ENCODE data around the gene RELA.

The RELA gene

GRCh38 chr11:65629579-65629978 lies 33.1 kb downstream of the RELA start:
- no peak for DNase-seq

GRCh38 chr11:65627202-65627601 lies 35.5 kb downstream of the RELA start:
- no peak for DNase-seq

GRCh38 chr11:65625628-65626342 lies 36.9 kb downstream of the RELA start:
- peak; percentile 42 for DNase-seq

- no peak for DNase-seq
These were observed 37.6 kb downstream of the RELA start for GRCh38 chr11:65624931-65625627.

DNA sequence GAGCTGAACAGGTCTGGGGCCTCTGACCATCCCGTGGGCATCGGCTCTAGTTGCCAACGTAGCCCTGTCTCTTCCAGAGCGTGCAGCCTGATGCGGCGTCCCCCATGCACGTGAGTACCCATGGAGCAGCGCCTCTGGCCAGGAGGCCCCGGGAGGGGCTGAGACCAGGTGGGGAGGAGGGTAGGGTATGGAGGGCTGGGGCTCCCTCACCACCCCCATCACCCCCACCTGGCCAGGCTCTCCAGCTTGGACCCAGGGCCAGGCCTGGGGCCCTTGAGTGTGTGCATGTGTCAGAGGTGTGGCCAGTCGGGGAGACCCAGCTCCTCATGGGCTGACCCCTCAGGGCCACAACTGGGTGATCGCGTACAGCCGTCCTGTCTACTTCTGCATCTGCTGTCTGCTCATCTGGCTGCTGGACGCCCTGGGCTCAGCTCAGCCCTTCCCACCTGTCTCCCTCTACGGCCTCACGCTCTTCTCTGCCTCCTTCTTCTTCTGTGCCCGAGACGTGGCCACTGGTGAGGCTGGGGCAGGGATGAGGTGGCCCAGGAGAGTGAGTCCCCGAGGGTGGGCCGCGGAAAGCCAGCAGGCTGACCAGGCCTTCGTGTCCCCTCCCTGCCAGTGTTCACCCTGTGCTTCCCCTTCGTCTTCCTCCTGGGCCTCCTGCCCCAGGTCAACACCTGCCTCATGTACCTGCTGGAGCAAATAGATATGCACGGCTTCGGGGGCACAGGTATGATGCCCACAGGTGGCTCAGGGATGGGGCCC lies 38.7 kb downstream of the RELA start:
- no peak for DNase-seq

- no peak for DNase-seq
These were observed 39.5 kb downstream of the RELA start for GRCh38 chr11:65623177-65623576.

DNA sequence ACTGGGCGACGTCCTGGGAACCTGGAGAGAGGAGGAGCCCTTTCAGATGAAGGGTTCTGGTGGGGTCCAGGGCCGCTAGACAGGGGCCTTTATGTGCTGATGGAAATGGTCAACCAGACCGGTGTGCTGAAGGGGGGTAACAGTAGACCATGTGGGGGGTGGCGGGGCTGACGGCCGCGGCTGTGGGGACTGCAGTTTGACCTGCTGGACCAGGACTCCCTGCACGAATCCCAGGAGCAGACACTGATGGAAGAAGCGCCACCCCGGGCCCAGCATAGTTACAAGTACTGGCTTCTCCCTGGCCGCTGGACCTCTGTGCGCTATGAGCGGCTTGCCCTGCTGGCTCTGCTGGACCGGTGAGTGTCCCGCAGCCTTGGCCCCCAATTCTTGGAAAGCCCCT lies 40.7 kb downstream of the RELA start:
- DNase-seq: no peak

- no peak for DNase-seq
These were observed 41.3 kb downstream of the RELA start for GRCh38 chr11:65621460-65621859.

DNA sequence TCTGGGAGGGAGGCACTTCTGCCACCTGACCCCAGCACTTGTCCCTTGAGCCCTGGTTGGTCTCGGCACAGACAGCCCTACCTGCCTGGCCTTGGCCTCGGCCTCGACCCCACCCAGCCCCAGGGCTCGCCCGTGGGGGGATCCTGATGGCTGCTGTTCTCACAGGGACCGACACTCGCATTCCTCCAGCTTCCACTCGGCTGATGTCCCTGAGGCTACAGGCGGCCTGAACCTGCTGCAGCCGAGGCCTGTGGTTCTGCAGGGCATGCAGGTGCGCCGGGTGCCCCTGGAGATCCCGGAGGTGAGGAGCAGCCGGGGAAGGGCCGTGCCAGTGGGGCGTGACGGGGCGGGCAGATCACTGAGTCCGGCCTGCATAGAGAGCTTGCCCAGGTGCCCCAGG lies 42.0 kb downstream of the RELA start:
- DNase-seq: no peak

DNA sequence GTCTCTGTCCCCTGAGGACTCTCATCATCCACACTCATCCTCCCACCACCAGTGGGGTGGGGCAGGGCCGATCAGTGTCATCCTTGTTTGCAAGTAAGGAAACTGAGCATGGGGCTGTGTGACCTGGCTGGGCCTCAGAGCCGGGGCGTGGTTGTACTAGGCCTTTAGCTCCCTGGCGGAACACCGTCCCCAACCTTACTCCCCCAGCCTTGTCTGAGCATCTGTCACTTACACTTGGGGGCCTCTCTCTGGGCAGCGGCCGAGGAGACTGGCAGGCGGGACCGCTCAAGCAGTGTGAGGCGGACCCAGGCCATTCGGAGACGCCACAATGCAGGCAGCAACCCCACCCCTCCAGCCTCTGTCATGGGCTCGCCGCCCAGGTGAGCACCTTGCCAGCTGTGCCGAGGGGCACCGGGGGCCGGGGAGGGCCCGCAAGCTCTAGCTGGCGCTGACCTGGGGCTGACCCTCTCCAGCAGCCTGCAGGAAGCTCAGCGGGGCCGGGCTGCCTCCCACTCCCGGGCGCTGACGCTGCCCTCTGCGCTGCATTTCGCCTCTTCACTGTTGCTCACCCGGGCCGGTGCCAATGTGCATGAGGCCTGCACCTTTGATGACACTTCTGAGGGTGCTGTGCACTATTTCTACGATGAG lies 43.3 kb downstream of the RELA start:
- no peak for DNase-seq

DNA sequence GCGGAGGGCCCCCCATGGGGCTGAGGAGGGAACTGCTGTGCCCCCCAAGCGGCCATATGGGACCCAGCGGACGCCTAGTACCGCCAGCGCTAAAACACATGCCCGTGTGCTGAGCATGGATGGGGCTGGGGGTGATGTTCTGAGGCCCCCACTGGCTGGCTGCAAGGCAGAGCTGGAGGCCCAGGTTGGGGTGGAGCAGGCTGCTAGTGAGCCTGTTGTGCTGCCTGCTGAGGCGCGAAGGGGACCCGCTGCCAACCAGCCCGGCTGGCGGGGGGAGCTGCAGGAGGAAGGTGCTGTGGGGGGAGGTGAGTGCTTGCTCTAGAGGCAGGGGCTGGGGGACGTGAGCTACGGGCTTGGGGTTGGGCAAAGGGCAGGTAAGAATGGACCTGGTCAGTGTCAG lies 44.0 kb downstream of the RELA start:
- no peak for DNase-seq

DNA sequence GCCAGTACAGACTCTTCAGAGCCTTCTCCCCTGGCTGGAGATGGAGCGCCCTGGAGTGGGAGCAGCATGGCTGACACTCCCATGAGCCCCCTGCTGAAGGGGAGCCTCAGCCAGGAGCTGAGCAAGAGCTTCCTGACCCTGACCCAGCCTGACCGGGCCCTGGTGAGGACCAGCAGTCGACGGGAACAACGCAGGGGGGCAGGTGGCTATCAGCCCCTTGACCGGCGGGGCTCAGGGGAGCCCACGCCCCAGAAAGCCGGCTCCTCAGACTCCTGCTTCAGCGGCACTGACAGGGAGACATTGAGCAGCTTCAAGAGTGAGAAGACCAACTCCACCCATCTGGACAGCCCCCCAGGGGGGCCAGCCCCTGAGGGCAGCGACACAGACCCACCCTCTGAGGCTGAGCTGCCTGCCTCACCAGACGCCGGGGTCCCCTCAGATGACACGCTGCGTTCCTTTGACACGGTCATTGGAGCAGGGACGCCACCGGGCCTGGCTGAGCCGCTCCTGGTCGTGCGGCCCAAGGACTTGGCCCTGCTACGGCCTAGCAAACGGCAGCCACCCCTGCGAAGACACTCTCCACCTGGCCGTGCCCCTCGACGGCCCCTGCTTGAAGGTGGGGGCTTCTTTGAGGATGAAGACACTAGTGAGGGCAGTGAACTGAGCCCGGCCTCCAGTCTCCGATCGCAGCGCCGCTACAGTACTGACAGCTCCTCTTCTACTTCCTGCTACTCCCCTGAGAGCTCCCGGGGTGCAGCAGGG lies 44.5 kb downstream of the RELA start:
- DNase-seq: no peak

- no peak for DNase-seq
These were observed 45.4 kb downstream of the RELA start for GRCh38 chr11:65617136-65617850.

- DNase-seq: no peak
These were observed 46.1 kb downstream of the RELA start for GRCh38 chr11:65616575-65617001.

DNA sequence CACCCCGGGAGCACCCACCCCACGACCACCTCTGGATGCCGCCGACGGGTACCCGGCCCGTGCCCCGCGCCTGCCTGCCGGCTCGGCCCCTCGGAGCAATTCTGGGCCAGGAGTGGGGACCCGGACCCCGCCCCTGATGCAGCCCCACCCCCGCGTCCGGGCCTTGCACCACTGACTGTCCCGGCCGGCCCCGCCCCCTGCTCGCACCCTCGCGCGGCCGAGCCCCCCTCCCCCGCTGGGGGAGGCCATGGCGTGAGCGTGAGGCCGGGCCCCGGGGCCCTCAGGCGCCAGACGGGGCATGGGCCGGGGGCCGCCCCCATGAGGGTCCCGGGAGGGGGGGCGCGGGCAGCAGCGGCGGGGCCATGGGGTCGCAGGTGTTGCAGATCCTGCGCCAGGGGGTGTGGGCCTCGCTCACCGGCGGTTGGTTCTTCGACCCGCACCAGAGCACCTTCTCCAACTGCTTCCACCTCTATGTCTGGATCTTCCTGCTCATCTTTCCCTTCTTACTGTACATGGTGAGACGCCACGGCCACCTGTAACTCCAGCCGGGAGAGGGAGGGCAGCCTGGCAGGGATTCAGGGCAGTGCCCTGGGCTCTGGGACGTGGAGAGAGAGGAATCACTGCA lies 46.7 kb downstream of the RELA start:
- DNase-seq: peak; percentile 62

DNA sequence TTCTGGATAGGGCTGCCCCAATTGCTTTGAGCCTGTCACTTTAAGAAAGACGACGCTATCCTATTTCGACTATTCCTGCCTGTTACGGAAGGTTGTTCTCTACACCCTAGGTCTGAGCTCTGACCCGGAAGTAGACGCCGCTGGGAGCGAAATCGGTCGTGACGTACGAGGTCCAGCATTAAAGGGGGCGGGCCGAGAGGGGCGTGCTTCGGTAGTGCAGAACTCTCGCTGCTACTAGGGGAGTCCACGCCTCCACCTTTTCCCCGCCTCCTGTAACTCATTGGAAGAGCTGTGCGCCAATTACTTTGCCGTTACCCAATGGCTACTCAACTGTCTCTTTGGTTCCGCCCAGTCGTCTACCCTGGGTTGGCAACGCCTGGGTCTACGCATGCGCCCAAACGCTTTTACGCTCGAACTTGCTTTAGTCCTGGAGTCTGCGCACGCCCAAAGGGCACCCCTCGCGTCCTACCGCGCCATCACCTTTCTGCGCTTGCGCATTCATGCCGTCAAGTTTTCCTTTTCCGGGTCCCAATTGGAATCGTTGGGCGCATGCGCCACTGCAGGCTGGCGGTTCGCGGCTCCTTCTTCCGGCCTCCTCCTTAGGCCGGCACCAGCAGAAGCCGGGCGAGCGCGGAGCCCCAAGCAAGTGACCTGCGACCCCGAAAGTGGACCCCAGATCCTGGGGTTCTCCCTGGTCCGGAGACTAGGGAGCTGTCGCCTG lies 47.3 kb downstream of the RELA start, which contains the start of gene PCNX3:
Gene PCNX3, plus strand, starts transcription at position 548 of the 721 bp plus-strand sequence. CDS start 536 bp downstream, outside the sequence.
- peak; percentile 100 for DNase-seq

DNA sequence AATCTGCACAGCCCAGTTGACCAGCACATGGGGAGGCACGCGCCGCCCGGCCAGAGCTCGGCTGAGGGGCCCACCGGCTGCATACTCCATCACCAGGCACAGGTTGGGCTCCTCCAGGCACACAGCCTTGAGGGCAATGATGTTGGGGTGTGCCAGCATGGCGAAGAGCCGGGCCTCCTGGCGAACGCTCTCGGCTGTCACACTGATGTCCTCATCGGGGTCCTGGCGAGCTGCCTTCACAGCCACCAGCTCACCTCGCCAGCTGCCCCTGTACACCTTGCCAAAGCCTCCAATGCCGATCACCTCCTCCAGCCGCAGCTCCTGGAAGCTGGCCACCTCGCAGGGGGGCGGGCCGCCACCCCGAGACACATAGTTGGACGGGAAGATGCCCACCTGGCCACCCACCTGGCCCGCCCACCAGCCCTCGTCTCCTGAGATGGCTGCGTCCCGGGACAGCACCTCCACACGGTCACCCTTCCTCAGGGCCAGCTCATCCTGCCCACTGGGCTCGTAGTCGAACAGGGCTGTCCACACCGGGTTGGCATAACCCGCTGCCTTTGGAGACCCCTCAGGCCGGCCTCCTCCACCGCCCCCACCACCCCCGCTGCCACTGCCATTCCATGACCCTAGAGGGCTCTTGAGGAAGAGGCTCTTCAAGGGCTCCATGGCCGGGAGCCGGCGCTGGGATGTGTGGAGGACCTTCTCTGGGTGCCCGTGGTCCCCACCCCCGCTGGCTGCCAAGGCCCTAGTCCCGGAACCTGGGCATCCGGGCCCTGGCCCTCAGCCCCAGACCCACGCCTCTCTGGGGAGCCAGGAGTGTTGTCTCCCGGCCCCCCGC lies 49.4 kb downstream of the RELA start:
- no peak for DNase-seq

DNA sequence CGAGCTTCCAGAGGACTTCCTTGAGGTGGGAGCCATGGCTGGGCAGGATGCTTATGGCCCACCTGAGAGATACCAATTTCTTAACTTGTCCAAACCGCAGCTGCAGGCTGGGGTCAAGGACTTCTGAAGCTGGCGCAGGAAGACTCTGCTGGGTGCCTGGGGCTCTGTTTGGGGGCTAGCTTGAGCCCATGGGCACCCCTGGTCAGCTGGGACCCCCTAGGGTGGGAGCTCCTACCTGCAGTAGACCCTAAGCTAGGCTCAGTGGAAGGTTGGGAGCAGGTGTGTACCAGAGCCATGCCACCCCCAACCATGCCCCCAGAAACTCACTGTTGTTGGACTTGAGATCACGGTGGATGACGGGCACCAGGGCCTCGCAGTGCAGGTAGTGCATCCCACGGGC lies 50.0 kb downstream of the RELA start:
- DNase-seq: no peak

DNA sequence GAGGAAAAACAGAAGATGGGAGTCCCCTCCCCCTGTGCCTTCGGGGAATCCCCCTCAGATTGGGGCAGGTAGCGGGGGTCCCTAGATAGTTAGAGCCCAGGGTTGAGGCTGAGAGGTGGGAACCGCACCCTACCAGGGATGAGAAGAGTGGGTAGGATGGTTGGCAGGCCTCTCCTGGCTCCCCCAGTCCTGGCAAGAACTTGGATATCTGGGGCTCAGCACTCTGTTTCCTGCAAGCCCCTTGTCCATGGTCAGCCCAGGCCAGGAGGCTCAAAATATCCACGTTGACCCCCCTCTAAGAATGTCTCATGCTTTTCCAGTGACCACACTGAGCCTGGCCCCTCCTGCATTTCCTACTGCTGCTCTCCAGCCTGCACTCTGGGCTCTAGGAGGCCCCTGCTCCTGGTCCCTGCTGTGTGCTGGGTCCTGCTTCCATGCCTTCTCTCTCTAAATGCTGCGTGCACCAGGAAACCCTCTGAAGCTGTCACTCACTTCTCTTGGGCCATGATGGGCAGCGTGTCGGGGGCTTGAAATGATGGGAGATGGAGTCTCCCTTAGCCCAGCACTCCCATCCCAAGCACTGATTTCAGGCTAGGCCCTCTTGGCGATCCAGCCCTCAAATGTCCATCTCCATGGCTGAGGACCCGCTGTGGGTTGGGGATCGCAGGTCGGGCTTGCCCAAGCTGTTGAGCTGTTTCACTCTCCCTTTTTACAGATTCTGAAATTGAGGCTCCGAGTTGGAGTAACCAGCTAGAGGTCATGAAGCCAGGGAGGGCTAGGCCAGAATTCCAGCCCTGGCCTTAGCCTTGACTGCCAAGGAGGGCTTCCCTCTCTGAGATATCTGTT lies 50.7 kb downstream of the RELA start:
- DNase-seq: peak; percentile 47
